ENCODE measurements around the gene WNT11.
"Not testable (repeated sequence)": the region's sequence is repeated elsewhere in the genome, so short reads cannot be mapped to it uniquely, and the experiment has no call there.

WNT11 gene

GRCh38 chr11:76201056-76201455 lies 5.2 kb downstream of the WNT11 start:
- no peak for TF ChIP-seq CTCF (IDR thresholded peaks at IDR 0.05)
- DNase-seq (ENCODE audit: low spot score) = no peak
- Histone ChIP-seq H3K27ac (no peak overlapping the region), H3K4me3 (no peak overlapping the region)

GRCh38 chr11:76200006-76200940 lies 6.0 kb downstream of the WNT11 start:
- no peak for TF ChIP-seq CTCF (IDR thresholded peaks at IDR 0.05)
- Histone ChIP-seq H3K27ac (no peak overlapping the region), H3K4me3 (no peak overlapping the region)
- DNase-seq (ENCODE audit: low spot score) = no peak

GRCh38 chr11:76198691-76199090 lies 7.6 kb downstream of the WNT11 start:
- DNase-seq (ENCODE audit: low spot score); H3K27ac ChIP-seq: not testable (repeated sequence)

GRCh38 chr11:76197941-76198640 lies 8.2 kb downstream of the WNT11 start:
- no peak for DNase-seq (ENCODE audit: low spot score)
- TF ChIP-seq CTCF (IDR thresholded peaks at IDR 0.05) = no peak
- no peak overlapping the region for H3K27ac ChIP-seq
- H3K4me3 ChIP-seq = no peak overlapping the region

More at GRCh38 chr11:76198691-76199090, 7.6 kb downstream of the WNT11 start:
- H3K4me3 ChIP-seq = not testable (repeated sequence)

- DNase-seq (ENCODE audit: low spot score) = no peak
- H3K4me3 ChIP-seq = no peak overlapping the region
- no peak for TF ChIP-seq CTCF (IDR thresholded peaks at IDR 0.05)
- H3K27ac ChIP-seq = no peak overlapping the region
These were observed 9.0 kb downstream of the WNT11 start for GRCh38 chr11:76197332-76197731.

- DNase-seq (ENCODE audit: low spot score) = no peak
- no peak overlapping the region for H3K4me3 ChIP-seq
- TF ChIP-seq CTCF (IDR thresholded peaks at IDR 0.05) = no peak
- H3K27ac ChIP-seq = no peak overlapping the region
These were observed 9.5 kb downstream of the WNT11 start for GRCh38 chr11:76196849-76197248.

- Histone ChIP-seq H3K4me3 (no peak overlapping the region), H3K27ac (no peak overlapping the region)
- TF ChIP-seq CTCF (IDR thresholded peaks at IDR 0.05) = no peak
- DNase-seq (ENCODE audit: low spot score) = no peak
These were observed 11.2 kb downstream of the WNT11 start for GRCh38 chr11:76194872-76195668.
